NCI-H748 (cell line): ENCODE results near the gene MYO5A.

Experiments
- DNase-seq: peaks from one replicate; lab custom pipeline; 2025; ENCODE audit not compliant: unreplicated experiment; lab: John Stamatoyannopoulos, UW

MYO5A gene

DNA sequence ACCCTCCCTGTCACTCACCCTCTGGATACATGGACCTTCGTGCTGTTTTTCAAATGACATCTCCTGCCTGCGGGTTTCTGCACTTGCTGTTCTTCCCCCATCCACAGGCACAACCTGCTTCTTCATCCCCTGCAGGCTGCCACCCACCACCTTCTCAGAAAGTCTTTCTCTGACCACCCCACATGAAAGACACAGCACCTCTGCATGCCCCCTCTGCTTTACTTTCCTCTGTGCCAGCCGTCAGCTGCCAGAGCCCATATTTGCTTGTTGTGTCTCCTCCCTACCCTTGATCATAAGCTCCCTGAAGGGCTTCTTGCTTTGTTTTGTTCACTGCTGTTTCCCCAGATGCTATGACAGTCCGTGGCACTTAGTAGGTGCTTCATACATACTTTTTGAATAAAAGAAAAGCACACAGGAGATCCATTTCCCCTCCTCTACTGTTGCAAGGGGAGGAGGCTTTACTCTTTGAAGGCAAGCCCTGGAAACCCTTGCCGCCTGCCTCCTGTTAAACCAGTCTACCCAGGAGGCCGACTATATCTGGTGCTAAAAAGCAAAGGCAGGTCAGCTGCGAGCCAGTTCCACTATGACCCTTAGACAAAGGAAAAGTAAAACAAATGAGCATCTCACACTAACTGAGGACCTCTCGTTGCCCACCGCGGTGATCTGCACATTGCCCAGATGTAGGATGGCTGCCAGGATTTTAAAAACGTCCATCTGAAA lies 265.0 kb downstream of the MYO5A start:
- no peak for DNase-seq

DNA sequence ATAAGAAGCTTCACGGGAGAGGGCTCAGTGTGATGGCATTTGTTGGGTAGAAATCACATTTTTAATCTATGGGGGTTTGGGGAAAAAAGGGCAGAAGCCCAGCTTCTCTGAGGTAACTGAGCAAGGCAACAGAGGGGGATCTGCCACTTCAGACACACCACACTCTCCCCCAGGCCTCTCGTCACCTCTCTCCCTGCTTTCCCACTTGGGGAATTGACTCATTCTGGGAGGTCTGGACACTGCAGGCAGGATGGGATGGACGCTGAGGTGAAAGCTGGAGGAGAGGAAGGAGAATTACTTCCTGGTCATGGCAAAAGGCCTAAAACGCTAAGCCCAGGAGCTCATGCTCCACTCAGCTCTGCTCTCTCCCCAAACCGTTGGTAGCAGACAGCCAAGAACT lies 266.3 kb downstream of the MYO5A start:
- DNase-seq: no peak

DNA sequence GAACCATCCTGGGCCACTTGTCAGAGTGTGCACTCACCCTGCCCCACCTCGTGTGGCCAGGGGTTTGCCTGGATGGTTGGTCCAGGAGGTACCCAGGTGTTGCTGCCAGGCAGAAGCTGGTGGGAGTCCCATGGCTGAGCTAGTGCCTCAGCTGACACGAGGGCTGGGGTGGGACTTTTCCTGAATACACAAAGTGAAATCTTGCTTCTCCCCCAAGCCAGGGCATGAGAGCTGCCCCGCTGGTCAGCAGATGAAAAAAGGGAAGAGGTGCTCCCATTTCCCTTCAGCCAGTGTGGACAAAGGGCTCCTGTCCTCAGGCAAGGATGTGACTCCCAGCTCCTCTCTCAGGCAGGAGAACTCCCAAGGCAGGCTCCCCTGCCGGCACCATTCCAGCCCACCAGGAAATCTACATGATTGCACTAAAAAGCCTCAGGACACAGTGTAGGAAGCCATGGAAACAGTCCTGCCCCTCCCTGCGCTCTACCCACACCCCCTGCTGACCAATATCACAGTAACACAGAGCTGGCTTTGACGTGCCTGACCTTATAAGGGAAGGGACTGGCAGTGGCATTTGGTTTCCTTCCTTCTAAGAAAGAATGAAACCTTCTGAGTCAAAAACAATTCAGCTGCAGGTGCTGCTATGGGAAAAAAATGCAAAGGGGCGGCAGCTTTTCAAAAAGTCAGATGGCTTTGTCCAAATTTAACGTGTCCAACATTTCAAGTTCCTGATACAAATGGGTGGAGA lies 267.0 kb downstream of the MYO5A start:
- DNase-seq: peak; percentile 25

DNA sequence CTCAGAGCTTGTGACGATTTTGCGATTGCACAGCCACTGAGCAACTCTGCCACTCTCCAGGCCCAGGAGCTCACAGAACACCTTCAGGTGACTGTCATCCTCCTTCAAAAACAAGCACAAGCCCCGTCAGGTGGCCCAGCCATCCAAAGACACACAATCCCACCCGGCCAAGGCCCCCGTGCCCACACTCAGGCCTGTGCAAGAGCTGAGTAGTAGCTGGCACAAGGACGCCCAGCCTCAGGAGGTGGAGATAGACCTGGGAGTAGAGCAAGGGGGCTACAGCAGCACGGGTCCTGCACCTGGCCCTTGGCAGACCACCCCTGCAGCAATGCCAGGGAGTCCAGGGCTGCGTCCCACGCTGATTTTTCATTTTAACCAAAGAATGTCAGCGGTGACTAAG lies 267.7 kb downstream of the MYO5A start:
- no peak for DNase-seq

DNA sequence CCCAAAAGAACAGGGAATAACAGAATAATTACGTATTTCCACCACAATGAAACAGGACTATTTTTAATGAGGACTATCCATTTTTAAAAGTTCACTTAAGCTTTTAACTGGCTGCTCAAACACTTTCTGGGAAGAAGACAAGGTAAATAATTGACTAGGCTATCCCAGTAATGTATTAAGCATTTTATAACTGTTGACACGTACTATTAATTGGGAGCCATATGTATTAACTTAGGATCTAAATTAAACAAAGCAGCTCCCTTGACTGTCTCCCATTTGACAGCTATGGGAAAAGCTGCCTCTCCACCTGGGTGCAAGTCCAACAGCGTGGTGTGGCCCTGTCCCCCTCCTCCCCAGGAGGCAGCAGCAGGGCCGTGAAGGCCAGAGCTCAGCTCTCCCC lies 269.2 kb downstream of the MYO5A start:
- DNase-seq: no peak

DNA sequence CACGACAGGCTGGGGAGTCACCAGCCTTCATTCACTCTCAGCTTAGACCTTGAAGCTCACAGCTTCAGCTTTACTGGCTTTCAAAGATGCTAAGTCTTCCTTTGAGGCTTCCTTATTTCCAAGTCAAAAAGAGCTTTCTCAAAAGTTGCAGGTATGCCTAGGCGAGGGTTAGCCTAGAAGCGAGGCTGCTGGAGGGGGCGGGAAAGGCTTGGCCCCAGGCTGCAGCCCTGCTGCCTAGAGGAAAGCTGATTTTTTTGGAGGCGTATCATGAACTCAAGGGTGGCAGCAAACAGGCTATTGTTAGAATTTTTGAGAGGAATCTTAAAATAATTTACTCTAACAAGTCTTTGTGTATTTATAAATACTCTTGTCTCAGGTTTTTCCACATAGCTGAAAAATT lies 270.2 kb downstream of the MYO5A start:
- no peak for DNase-seq

DNA sequence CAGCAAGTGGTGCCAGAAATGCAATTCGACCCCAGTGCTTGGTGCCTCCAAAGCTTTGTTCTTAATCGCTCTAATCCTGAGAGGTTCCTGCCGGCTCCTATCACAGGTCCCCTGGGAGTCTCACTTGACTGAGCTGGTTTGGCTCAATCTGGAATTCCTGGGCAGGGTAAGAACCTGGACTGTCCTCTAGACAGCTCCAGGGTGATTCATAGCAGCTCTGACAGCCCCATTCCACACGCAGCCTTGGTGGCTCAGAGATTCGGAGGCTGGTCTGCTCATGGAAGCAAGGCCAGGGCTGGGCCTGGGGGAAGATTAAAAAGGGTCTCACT lies 271.0 kb downstream of the MYO5A start:
- no peak for DNase-seq
